ENCODE results near the gene PAFAH1B2. TPM values are rescaled to one million over a fixed set of nuclear protein-coding genes. Genes with fewer than 3 reads are reported as not detected.

The PAFAH1B2 gene
- total RNA-seq, 1 experiment from 2014 or later, result 117 TPM

DNA sequence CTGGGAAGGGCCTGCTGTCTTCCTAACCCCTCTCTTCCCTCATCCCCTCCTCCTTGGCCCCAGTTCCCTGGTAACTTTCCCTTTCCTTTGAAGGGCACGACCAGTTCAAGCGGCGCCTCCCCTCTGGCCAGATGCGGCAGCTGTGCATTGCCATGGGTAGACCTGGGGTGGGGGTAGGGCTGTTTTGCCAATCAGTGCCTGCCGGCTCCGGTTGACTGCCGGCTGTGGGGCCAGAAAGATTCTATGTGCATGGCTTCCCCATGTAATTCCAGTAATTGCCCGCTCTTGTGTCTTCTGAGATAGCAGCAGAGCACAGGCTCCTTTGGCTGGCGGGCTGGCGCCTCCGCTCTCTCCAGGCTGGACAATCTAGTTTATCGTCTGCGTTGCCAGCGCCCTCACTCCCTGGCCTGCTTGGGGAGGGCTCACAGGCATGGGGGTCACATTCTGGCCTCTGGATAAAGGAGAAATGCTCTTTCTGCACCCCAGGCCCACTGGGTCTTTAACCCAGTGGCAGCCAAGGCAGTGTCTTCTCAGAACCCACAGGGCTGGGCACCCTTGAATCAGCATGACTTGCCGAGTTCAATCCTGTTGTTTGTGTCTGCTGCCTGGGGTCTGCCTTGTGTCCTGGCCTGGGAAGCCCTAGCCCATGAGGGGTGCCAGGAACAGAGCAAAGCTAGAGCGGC, 43.9 kb downstream of the PAFAH1B2 start:
- DNase-seq (ENCODE audit: low read depth), result no peak

DNA sequence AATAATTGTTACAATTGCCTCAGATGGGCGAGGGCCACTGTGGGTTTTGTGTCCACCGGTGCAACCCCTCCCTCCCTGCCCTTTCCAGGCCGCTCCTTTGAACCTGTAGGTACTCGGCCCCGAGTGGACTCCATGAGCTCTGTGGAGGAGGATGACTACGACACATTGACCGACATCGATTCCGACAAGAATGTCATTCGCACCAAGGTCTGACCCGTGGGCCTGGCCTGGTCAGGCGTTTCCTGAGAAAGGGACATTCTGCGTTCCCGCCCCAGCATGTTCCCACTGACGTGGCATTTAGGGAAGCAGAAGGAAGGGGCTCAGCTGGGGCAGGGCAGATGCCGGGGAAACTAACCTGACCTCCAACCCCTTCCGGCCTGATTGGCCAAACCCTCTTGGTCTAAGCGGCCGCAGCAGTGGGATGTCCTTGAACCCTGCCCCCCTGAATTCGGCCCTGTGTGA, 44.6 kb downstream of the PAFAH1B2 start:
- no peak for DNase-seq (ENCODE audit: low read depth)

DNA sequence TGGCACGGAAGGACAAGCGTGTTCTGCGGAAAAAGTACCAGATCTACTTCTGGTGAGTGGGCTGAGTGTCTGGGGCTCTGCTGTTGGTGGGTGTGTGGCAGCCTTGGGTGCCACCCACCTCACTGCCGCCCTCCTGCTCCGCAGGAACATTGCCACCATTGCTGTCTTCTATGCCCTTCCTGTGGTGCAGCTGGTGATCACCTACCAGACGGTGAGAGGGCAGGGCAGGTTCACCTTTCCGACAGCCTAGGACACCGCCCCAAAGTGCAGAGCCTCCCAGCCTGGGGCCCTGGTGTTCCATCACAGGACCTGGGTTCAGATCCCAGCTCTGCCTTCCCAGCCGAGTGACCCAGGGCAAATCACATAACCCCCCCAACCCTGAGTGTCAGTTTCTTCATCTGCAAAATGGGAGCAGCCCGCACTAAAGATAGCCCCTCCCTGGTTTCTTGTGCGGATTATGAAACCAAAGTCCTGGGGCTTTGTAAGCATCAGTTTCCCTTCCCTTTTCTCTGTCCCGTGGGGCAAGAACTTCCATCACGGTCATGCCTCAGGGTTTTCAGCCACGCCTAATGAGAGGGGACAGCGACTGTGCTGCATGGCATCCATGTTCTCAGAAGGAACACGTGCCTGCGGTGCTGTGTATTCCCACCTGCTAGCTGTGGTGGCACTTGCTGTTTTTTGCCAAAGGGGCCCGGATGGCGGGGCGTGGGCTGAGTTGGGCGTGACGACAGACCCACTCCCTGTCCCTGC, 45.3 kb downstream of the PAFAH1B2 start:
- no peak for DNase-seq (ENCODE audit: low read depth)

DNA sequence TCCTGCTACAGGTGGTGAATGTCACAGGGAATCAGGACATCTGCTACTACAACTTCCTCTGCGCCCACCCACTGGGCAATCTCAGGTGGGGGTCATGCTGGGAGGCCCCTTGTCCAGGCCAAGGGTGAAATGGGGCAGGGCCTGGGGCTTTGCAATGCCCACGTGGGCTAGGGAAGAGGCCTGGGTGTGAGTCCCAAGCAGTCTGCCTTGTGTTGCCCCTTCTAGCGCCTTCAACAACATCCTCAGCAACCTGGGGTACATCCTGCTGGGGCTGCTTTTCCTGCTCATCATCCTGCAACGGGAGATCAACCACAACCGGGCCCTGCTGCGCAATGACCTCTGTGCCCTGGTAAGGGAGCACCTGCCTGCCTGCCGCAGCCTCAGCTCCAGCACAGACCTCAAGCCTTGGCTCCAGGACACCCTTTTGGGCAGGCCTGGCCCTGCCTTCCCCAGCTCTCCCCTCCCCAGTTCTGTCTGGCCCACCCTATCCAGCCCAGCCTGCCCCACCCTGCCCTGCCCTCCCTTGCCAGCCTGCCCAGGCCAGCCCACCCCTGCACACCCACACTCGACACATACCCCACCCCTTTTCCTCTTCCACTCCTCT, 46.0 kb downstream of the PAFAH1B2 start:
- DNase-seq (ENCODE audit: low read depth), result no peak

DNA sequence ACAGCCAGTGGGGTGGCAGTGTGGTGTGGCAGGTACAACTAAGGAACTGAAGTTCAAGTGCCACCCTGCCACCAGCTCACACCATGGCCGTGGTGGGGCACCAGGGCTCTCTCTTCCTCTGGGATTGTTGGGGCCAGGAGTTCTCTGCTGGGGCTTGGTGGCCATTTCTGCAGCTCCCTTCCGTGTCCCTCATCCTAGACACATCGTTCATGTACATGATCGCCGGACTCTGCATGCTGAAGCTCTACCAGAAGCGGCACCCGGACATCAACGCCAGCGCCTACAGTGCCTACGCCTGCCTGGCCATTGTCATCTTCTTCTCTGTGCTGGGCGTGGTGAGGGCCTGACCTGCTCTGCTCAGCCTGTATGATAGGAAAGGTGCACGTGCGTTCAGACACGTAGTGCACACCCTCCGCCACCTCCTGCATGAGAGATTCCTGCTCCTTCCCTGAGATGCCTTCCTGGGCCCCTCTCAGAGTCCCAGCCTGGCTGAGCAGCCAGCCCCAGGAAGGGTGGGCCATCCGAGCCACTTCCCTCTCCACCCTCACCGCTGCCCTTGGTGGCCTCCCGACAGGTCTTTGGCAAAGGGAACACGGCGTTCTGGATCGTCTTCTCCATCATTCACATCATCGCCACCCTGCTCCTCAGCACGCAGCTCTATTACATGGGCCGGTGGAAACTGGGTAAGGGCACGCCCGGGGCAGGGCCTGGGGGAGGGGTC, 47.8 kb downstream of the PAFAH1B2 start:
- DNase-seq (ENCODE audit: low read depth), result no peak

DNA sequence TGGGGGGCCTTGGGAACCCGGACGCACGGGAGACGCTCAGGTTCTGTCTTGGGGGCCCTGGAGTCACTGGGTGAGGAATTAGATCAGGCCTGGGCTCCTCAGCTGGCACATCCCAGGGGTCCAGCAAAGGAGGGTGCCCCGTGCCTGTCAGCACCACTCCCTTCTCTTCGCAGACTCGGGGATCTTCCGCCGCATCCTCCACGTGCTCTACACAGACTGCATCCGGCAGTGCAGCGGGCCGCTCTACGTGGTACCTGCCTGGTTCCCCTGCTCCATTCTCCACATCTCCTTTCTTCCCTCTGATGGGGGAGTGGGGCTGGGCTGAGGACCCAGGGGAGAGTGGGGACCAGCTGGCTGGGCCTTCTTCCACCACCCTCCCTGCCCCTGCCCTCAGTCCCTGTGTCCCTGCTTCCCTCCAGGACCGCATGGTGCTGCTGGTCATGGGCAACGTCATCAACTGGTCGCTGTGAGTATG, 48.4 kb downstream of the PAFAH1B2 start:
- no peak for DNase-seq (ENCODE audit: low read depth)

DNA sequence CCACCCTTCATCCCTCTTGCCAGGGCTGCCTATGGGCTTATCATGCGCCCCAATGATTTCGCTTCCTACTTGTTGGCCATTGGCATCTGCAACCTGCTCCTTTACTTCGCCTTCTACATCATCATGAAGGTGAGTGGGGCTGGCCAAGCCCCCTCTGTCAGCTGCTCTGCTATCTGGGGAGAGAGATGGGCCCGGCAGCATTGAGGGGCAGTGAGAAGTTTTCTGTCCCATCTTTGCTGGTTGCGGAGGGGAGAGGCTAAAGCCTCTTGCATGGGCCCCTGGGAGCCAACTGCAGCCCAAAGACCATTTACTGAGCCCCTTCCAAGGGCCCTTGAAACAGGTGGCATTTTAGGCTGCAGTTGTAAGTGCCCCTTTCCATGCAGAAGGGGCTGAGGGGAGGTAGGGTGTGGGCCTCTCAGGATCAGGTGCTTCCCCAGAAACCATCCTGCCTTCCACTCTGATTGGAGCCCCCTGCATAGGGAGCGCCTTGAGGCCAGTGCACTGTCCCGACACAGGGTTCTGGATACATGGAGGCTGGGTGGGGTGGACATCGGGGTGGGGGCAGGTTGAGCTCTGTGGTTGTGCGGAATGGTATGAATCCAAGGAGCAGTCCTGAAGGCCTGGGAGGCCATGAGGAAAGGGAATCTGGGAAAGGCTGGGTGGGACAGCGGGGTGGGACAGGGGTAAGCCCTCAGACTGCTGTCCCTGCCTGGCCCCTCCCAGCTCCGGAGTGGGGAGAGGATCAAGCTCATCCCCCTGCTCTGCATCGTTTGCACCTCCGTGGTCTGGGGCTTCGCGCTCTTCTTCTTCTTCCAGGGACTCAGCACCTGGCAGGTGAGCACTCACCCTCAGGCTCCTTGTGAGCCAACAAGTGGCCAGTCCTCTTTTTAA, 49.3 kb downstream of the PAFAH1B2 start:
- no peak for DNase-seq (ENCODE audit: low read depth)

DNA sequence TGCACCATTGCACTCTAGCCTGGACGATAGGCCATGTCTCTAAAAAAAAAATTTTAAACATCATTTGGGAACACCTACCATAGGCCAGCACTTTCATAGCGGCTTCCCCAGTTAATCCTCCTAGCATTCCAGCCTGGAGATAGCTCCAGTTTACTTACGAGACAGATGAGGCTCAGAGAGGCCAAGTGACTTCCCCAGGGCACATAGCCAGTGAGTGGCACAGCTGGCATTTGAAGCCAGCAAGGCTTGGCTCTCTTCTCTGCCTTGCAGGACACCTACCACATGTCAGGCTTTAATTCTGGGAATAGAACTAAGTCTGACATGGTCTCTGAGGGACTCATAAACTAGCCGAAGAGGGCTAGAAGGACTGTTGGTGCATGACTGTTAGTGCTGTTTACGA, 50.2 kb downstream of the PAFAH1B2 start:
- DNase-seq (ENCODE audit: low read depth), result no peak

DNA sequence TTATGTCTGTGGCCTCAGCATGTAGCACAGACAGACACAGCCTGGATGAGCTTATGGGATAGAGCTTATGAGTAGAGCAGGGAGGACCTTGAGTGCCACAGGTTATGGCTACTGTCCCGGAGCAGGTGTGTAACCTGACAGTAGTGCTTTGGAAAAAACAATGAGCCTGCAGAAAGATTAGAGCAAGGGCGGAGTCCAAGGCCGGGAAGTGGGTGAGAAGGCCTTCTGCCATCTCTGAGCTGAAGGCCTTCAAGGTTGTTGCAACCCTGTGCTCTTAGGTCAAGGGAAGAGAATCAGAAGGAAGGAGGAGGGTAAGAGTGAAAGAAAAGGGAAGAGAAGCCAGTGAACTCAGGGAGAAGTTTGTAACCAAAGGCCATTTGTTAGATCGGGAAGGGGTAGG, 51.2 kb downstream of the PAFAH1B2 start:
- DNase-seq (ENCODE audit: low read depth), result no peak

DNA sequence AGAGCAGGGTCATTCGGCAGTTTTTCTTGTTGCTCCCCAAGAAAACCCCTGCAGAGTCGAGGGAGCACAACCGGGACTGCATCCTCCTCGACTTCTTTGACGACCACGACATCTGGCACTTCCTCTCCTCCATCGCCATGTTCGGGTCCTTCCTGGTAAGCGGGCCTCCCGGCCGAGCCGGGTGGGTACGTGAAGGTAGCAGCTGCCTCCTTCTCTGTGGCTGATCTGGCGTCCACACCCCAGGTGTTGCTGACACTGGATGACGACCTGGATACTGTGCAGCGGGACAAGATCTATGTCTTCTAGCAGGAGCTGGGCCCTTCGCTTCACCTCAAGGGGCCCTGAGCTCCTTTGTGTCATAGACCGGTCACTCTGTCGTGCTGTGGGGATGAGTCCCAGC, 51.7 kb downstream of the PAFAH1B2 start:
- DNase-seq (ENCODE audit: low read depth), result no peak

DNA sequence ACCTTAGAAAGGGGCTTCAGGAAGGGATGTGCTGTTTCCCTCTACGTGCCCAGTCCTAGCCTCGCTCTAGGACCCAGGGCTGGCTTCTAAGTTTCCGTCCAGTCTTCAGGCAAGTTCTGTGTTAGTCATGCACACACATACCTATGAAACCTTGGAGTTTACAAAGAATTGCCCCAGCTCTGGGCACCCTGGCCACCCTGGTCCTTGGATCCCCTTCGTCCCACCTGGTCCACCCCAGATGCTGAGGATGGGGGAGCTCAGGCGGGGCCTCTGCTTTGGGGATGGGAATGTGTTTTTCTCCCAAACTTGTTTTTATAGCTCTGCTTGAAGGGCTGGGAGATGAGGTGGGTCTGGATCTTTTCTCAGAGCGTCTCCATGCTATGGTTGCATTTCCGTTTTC, 52.9 kb downstream of the PAFAH1B2 start:
- DNase-seq (ENCODE audit: low read depth), result no peak

DNA sequence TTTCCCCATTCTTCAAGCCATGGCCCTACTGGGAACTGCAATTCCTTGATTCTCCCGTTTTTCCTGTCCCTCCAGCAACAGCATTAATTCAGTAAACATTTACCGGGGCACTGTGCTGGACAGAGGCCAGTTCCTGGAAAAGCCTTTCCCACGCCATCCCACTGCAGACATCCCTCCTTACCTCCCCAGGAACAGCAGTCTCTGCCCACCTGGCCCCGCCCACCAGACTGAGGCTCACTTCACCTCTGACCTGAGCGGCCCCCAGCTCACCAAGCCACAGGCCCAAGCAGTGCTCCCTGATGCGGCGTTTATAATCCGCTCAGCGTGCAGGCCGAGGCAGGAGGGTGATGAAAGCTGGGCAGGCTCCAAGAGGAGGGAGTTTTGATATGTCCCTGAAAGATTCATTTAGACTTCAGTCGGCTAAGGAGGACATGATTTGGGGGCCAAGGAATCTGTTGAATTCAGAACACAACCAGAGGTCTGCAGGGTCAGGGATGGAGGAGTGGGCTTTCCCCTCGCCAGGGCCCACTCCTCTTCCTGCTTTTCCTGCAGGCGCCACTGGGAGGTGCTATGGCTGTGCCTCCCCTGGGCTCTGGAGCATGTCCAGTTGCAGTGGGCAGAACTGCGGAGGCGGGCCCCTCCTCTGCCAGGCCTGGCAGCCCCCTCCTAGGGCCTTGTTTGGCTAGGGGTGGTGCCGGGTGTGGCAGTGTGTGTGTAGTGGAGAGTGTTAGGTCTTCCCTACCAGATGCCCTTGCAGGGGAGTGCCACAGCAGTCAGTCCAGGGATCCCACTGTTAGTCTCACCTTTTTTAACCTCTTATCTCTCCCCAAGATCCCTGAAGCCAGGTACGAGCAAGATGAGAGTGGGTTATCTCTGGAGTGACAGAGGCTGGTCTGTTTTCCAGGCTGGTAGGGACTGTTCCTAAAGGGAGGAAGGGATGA, 53.7 kb downstream of the PAFAH1B2 start:
- DNase-seq (ENCODE audit: low read depth), result no peak

DNA sequence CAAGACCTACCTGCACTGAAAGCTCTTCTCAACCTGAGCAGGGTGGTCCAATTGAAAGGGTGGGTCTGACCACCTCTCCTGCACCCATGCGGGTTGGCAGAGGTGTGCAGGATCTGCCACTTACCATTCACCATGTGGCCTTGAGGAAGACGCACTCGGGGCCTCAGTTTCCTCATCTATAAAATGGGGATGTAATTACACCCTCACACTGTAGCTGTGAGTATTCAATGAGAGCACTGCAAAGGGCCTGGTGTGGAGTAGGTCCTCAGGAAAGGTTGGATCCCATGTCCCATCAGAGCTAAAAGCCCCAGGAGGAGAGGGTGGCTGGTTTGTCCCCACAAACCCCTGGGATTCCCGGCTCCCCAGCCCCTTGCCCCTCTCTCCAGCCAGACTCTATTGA, 54.5 kb downstream of the PAFAH1B2 start:
- DNase-seq (ENCODE audit: low read depth), result no peak

DNA sequence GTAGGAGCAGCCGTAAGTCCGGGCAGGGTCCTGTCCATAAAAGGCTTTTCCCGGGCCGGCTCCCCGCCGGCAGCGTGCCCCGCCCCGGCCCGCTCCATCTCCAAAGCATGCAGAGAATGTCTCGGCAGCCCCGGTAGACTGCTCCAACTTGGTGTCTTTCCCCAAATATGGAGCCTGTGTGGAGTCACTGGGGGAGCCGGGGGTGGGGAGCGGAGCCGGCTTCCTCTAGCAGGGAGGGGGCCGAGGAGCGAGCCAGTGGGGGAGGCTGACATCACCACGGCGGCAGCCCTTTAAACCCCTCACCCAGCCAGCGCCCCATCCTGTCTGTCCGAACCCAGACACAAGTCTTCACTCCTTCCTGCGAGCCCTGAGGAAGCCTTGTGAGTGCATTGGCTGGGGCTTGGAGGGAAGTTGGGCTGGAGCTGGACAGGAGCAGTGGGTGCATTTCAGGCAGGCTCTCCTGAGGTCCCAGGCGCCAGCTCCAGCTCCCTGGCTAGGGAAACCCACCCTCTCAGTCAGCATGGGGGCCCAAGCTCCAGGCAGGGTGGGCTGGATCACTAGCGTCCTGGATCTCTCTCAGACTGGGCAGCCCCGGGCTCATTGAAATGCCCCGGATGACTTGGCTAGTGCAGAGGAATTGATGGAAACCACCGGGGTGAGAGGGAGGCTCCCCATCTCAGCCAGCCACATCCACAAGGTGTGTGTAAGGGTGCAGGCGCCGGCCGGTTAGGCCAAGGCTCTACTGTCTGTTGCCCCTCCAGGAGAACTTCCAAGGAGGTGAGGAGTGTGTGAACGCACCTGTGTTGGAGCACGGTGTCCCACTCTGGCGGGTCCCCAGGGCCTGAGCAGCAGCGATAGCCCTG, 55.2 kb downstream of the PAFAH1B2 start, which contains the start of gene TAGLN:
Gene TAGLN, plus strand, starts transcription at position 318 of the 863 bp plus-strand sequence. CDS start 3,644 bp downstream, outside the sequence.
- peak; percentile 86 for DNase-seq (ENCODE audit: low read depth)

DNA sequence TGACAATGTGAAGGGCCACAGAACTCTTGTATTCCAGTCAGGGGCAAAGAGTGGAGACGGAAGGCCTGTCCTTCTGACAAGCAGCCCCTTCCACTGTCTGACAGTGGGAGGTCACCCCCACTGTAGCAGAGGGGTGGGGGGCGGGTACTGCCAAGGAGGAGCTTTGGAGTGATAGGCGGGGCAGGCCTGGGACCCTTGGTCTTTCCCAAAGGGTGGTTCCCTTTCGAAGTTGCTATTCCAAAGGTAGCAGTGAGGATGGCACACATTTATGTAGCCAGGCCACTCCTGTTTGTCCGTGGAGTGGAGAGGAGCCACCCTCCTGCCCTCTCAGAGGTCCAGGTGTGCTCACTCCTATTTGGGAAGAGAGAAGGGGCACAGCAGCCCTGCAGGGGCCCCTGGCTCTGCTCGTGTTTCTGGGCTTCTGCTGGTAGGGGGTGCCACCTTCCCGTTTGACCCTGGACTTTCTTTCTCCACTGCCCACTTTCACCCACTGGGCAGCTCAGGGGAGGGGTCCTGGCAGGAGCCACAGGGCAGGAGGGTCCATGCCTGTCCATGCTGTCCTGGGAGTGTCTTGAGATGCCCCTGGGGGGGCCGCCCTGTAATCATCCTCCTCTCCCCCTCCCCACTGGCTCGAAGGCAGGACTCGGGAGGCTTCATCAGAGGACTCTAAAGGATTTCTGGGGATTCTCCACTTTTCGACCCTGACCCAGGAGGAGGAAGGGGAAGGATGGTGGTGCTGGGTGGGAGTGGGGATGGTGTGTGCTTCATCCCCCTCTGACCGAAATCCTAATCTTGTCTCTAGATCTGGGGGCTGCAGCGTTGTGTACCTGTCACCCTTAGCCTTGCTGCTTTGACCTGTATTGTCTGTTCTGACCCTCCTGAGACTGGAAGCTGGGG, 56.1 kb downstream of the PAFAH1B2 start:
- DNase-seq (ENCODE audit: low read depth), result no peak

DNA sequence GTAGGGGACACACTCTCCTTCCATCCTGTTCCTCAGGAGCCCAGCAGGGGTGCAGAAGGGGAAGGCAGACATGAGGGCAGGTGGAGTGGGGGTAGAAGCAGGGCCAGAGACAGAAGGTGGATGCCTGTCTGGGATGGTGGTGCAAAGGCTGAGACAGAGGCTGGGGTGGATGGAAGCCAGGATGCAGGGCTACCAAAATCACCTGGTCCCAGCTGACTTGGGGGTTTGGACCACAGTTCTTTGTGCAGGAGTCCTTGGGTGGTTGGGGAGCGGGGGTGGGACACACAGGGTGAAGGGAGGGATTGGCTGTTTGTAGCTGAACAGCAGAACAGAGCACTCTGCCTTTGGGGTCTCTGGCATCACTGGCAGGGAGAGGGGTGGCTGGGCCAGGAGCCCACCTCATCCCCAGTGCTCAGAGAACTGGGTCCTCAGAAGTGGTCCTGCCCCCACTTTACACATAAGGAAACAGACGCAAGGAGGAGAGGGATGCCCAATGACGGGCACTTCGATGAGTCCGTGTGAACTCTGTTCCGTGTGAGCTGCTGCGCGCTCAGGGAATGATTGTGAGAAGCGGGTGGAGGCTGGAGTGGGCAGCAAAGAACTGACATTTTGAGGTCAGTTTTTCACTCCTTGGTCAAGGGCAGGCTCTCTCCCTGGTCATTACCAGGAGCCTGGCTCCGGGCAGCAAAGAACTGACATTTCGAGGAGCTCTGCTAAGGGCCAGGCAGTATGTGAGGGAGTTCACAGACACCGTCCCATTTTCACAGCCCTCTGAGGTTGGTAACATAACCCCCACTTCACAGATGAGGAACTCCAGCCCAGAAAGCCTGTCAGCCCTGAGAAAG, 56.9 kb downstream of the PAFAH1B2 start:
- peak; percentile 43 for DNase-seq (ENCODE audit: low read depth)

Data from LHCN-M2 (cell line).